Midbrain (tissue), 1 donor: ENCODE data around the gene REL.
A peak's percentile ranks its signal among the peaks of the same experiment; 100 is the strongest.
"Not testable (repeated sequence)": the region's sequence is repeated elsewhere in the genome, so short reads cannot be mapped to it uniquely, and the experiment has no call there.

Experiments
- DNase-seq: peaks from one replicate; lab custom pipeline; 2025; lab: John Stamatoyannopoulos, UW

Gene REL

GRCh38 chr2:60881047-60881932, at the start of gene REL:
REL (plus strand) TSS chr2:60881574; CDS start chr2:60881841, 267 bp downstream.
- DNase-seq, result peak; percentile 88

GRCh38 chr2:60831921-60832320, 49.5 kb upstream of the REL start:
- DNase-seq, result no peak

DNA sequence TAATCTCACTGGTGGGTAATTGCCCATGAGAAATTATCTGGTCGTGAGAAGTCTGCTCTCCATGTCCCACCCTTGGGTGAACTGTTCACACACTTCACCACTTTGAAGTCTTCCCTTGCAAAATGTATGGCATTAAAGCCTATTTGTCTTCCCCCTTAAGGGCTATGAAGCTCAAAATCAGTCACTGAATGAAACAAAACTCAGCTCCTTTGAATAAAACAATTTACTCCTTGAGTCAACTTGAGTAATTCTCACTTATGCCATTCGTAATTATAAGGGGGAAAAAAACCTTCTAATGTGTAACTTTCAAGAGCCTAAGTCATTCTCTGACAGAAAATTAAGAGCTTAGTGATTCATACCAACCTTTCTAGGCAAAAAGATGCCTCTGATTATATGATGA, 48.8 kb upstream of the REL start:
- no peak for DNase-seq

- no peak for DNase-seq
Observed at GRCh38 chr2:60834270-60834717, 47.1 kb upstream of the REL start.

DNA sequence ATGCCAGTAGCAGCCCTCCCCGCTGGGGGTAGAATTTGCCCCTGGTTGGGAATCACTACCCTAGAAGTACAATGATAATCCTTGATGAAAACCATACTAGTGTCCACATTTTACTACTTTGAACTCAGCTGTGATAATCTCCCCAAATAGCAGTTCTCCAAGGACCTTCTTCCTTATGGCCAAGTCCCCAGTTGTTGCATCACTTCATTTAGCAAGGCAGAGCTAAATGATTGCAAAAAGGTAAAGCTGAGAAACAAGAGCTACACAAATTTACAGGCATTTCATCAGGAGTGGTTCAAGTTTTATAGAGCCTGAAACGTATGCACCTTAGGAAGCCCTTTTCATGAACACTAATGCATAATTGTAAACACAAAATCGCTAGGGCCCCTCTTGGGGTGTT, 44.9 kb upstream of the REL start:
- no peak for DNase-seq

GRCh38 chr2:60837123-60837522, 44.3 kb upstream of the REL start:
- no peak for DNase-seq

- no peak for DNase-seq
Observed at GRCh38 chr2:60838481-60838880, 42.9 kb upstream of the REL start.

GRCh38 chr2:60839126-60839813, 42.1 kb upstream of the REL start:
- DNase-seq, result no peak

DNA sequence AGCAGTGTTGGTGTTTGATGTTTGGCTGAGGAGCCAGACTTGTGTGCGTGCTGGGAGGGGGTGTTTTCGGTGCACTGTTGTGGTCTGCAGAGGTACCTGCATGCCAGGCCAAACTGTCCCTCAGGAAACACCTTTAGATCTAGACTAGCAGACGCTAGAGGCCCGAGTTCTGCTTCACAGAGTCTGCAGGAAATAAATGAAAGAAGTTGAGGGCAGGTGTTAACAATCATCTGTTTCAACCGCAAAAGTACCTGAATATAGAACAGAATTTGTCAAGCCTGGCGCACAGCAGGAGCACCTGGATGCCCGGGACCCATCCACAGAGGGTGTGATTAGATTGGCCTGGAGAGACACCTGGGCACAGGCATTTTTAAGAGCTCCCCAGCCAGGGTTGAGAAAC, 40.5 kb upstream of the REL start:
- no peak for DNase-seq

DNA sequence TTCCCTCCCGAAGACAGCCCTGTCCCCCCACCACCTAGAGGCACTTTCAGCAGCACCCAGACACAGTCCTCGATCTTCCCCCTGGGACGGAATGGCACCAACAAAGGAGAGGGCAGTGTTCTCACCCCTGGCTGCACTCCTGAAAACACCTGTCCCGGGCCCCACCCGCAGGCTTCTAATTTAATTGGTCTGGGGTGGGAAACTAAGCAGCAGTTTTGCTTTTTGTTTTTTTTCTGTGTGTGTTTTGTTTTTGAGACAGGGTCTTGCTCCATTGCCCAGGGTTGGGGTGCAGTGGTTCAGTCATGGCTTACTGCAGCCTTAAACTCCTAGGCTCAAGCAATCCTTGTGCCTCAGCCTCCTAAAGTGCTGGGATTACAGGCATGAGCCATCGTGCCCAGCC, 38.4 kb upstream of the REL start:
- no peak for DNase-seq

DNA sequence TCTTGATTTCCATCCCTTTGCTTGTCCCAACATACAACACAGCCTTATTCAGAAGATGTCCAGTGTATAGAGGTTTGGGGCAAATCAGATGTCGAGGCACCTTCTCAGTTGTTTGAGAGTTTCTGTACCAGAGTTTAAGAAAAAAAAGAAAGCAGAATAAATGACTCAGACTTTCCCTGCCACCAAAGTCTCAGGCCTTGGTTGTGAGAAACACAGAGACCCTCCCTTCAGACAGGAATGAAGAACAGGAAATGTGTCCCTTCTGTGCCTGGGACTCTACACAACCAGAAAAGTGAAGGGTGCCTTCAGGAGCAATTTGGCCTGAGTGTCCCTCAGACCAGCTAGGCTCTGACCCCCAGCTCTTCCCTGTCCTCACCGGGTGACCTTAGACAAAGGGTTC, 37.3 kb upstream of the REL start:
- no peak for DNase-seq

- DNase-seq, result no peak
Observed at GRCh38 chr2:60847854-60848253, 33.5 kb upstream of the REL start.

DNA sequence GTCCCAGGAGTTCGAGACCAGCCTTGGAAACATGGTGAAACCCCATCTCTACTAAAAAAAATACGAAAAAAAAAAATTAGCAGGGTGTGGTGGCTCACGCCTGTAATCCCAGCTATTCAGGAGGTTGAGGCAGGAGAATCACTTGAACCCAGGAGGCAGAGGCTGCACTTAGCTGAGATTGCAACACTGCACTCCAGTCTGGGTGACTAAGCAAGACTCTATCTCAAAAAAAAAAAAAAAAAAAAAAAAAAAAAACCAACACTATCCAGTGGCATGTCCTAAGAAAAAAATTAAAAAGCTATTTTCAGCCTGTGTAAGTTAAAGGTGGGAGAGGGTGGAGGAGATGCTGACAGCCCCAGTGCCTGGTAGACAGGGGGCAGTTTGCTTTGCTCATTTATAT, 32.2 kb upstream of the REL start:
- no peak for DNase-seq

GRCh38 chr2:60852282-60852860, 29.0 kb upstream of the REL start:
- no peak for DNase-seq

DNA sequence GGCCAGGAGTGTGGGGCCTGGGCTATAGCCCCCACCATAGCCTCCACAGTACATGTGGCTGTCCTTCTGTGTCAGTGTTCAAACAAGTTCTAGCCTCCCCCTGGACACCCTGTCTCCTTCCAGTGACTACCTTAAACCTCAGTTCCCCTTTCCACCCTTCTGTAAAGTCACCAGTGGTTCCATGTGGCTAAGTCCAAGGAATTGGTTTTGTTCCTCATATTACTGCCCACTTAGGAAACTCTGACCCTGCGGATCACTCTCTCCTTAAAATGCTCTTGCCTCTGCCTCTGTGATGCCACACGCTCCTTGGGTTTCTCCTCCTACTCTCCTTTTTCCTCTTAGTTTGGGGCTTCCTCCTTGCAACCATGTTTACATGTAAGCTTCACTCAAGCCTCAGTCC, 27.8 kb upstream of the REL start:
- DNase-seq, result no peak

- DNase-seq, result no peak
Observed at GRCh38 chr2:60855989-60856669, 25.2 kb upstream of the REL start.

DNA sequence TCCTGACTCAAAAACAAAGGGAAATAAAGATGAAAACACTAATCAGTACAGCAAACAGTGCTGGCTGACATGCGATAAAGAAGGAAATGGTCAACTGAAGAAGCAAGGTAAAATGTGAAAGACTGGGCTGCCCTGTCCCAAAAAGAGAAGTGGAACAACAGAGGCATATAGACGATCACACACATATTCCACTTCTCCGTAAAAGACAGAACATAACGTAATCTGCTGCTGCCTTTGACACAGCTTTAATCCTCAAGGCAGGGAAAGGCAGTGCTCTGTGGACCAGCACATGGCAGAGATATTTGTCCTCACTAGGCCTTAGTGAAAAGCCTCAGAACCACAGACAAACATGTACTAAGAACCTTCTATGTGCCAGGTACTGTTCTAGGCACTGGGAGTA, 24.3 kb upstream of the REL start:
- DNase-seq, result no peak

- DNase-seq, result no peak
Observed at GRCh38 chr2:60858897-60859311, 22.5 kb upstream of the REL start.

DNA sequence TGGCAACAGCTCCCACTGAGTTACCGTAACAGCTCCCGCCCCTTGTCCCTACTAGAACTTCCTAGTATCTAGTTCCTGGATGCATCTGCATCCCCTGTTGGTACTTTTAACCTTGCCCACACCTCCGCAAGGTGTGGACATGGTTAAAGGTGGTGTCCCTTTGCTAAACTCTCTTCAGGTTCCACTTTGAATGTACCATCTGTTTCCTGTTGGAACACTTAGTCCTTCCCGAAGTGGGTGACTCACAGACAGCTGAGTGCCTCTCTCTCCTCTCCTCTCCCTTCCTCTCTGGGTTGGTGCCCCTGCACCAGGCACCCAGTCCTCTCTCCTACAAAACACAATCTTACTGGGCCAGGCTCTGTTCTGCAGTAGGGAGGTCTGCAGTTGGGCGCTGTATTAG, 19.6 kb upstream of the REL start:
- no peak for DNase-seq

DNA sequence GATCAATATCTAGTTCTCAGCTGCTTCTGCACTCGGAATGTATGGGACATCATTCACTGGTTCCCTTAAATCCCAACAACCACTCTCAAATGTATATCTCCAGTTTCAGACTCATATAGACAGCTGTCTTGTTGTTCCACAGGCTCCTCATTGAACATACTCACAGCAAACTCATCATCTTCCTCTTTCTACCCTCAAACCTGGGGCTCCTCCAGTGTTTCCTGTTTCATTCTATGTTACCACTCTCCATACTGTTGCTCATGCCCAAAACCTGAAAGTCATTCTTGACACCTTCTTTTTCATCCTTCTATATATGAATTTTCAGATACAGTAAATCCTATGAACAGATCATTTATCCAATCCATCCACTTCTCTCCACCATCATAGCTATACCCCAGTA, 18.7 kb upstream of the REL start:
- DNase-seq, result no peak

DNA sequence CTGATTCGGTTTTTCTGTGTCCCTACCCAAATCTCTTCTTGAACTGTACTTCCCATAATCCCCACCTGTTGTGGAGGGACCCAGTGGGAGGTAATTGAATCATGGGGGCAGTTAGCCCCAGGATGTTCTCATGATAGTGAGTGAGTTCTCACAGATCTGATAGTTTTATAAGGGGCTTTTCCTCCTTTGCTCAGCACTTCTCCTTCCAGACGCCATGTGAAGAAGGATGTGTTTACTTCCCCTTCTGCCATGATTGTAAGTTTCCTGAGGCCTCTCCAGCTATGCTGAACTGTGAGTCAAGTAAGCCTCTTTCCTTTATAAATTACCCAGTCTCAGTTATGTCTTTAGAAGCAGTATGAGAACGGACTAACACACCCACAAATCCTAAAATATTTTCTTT, 16.0 kb upstream of the REL start:
- not testable (repeated sequence) for DNase-seq

- no peak for DNase-seq
Observed at GRCh38 chr2:60867007-60867406, 14.4 kb upstream of the REL start.
